ENCODE measurements around the gene COL4A5.
"Not testable (repeated sequence)": the region's sequence is repeated elsewhere in the genome, so short reads cannot be mapped to it uniquely, and the experiment has no call there.

Gene COL4A5

DNA sequence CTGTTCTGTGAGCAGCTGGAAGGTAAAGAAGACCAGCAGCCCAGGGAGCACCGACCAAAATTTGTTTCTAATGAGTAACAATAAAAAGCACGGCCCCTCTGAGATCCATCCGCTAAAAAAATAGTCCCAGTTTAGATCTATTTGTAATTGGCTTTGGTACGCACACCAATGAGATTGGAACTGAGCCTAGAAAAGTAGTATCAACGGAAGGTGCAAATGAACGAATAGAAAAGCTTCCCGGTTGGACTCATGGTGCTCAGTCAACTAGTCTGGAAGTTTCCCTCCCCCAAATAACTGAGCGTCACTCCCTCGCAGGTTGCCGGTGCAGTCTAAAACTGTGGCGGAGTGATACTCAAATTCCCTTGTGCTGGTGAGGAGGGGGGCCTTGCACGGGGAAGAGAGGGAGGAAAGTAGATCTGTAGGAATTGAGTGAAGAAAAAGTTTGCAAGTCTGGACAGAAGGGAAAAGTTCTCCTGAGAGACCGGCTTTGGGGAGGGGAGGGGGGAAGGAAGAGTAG lies at the start of gene COL4A5:
Gene COL4A5, plus strand, starts transcription at position 413 of the 517 bp plus-strand sequence. CDS start 288 bp downstream, outside the sequence.
- no peak for DNase-seq (ENCODE audit: low spot score)

GRCh38 chrX:108390976-108391717 lies 48.5 kb upstream of the COL4A5 start:
- DNase-seq (ENCODE audit: low spot score), result not testable (repeated sequence)

GRCh38 chrX:108396188-108396891 lies 43.3 kb upstream of the COL4A5 start:
- DNase-seq (ENCODE audit: low spot score), result peak; percentile 13

- DNase-seq (ENCODE audit: low spot score), result no peak
Observed at GRCh38 chrX:108396986-108397385, 42.7 kb upstream of the COL4A5 start.

DNA sequence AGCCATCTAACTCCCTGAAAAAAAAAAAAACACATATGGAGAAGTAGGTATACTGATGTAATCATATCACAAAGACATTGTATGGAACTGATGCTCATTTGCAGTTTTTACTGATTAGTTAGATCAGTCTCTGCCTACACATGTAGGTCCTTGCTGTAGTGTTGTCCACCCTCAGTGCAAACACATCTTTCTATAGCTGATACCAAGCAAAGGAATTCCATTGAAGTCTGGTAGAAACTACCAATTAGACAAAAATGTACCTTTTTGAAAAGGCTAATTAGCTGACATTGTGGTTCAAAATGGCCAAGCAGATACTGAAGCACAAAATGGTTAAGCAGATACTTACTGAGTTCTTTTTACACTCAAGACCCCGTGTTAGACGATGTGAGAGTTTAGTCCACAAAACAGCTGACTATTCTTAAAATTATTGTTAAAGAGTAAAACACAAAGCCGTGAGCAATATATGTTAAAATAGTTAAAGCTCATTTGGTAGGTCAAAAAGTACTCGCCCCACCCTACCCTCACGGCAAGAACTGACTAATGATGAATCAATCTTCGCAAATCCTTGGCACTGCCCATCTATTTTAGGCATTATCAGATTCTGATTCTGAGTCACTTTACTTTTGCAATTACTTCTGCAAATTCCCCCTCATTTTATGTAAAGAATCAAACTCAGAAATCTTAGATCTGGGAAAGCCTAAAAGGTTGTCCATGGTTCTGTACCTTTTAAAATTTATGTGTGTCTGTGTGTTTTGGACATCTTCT lies 41.8 kb upstream of the COL4A5 start:
- peak; percentile 43 for DNase-seq (ENCODE audit: low spot score)

DNA sequence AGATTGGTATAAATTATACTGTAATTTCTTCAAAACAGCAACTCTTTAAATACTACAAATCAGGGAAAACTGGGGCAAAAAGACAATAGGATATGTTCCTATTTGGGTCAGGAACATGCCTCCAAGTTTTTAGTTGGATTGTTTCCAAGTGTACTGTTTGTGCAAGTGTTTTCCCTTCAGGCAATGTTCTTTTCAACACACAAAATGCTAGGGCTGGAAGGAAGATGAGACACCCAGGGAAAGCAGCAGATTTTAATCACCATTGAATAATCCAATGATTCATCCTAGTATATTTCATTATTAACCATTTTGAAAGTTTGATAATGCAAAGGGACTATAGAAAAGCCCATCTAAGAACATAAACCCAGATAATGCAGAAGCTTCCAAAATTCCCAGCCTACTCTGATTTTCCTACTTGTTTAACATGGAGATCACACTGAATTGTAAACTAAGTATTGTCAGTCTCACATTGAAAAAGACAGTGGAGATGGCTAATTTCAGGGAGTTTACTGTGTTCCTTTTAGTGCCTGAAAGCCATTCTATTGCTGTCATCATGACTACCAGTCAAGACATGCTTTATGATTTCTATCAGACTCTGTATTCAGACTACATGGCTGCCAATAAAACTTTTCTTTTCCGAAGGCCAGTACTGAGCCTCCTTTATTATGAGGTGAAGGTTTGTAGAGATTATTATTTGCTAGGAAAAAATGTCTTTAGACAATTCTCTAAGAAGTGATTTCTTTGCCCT lies 40.0 kb upstream of the COL4A5 start:
- DNase-seq (ENCODE audit: low spot score), result no peak

DNA sequence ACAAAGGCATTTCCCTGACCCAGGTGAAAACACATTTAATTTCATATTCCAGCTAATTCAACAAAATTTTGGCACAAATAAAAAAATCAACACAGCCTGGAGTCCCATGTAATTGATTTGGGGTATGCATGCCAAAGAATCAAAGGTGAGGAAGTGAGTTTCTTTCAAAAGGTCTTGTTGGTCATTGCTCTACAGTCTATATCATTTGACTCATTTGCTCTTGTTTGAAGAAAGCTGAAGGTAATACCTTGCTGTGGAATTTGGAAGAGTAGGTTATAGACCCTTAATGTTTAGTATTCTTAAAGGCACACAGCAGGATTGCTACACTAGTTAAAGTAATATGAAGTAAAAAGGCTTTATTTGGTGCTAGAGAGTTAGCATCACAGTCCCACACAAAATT lies 26.9 kb upstream of the COL4A5 start:
- DNase-seq (ENCODE audit: low spot score), result no peak

- DNase-seq (ENCODE audit: low spot score), result no peak
Observed at GRCh38 chrX:108415146-108415545, 24.5 kb upstream of the COL4A5 start.

DNA sequence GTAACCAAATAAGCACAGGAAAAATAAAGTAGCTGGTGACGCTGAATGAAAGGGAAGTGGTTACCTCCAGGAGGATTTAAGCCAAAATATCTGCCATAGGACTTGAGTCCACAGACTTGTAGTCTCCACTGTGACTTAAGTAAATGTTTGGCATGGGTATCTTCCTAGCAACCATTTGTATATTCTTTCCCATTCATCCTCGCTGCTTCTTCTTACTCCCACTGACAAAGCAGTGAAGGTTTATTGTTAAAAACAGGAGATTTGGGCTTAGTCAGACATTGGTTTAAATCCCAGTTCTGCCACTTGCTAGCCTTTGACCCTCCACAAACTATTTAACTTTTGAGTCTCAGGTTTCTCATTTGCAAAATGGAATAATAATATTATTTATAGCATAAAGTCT lies 23.7 kb upstream of the COL4A5 start:
- DNase-seq (ENCODE audit: low spot score), result no peak

DNA sequence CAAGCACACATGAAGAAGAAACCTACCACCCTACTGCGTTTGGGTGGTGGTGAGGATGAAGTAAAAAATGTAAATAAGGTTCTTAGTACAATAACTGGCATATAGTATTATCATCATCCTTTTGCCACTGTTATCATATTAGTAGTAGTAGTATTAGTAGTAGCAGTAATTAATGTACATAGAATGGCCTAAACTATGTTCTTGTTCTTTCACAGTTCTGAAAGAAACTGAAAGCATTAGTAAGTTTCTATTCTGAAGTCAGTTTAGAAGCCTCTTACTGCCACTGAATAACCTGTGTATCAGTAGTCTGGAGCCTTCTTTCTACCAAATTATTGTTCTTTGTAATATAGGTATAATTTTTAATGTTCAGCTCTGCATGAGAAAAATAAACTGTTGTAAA lies 22.4 kb upstream of the COL4A5 start:
- DNase-seq (ENCODE audit: low spot score), result no peak

- DNase-seq (ENCODE audit: low spot score), result no peak
Observed at GRCh38 chrX:108419401-108419800, 20.2 kb upstream of the COL4A5 start.

- DNase-seq (ENCODE audit: low spot score), result no peak
Observed at GRCh38 chrX:108420481-108420880, 19.2 kb upstream of the COL4A5 start.

- no peak for DNase-seq (ENCODE audit: low spot score)
Observed at GRCh38 chrX:108426262-108426661, 13.4 kb upstream of the COL4A5 start.

- no peak for DNase-seq (ENCODE audit: low spot score)
Observed at GRCh38 chrX:108435261-108435660, 4.4 kb upstream of the COL4A5 start.

DNA sequence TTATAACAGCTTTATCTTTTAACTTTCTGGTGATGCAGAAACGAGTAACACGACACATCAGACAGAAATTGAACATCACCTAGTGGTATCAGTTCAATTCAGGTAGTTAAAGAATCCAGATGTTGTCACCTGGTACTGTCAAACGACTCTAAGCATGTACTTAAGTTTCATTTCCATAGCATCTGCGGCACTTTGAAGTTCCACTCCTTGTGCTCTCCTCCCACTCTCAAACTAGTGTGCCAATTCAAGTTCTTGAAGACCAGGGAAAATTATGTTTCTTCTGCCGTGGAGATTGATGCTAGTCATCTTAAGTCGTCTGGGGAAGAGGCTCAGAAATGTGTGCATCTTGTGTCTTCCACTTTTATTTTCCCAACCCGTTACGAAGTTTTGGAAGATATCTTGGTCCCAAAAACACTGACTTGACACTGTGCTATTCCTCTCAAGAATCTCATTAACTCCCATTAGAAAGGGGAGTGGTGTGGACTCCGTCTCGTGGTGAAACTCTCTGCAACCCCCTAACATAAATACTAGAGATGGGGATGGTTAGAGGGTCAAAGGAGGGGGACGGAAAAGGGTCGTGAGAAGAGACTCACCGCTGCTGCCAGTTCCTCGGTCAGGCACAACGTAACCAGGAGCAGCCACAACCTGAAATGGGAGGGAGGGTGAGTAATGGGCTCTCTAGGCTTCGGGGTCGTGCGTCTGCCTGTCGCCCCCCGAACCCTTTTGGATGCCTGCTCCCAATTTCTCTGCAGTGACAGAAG lies 2.1 kb upstream of the COL4A5 start:
- DNase-seq (ENCODE audit: low spot score), result no peak

DNA sequence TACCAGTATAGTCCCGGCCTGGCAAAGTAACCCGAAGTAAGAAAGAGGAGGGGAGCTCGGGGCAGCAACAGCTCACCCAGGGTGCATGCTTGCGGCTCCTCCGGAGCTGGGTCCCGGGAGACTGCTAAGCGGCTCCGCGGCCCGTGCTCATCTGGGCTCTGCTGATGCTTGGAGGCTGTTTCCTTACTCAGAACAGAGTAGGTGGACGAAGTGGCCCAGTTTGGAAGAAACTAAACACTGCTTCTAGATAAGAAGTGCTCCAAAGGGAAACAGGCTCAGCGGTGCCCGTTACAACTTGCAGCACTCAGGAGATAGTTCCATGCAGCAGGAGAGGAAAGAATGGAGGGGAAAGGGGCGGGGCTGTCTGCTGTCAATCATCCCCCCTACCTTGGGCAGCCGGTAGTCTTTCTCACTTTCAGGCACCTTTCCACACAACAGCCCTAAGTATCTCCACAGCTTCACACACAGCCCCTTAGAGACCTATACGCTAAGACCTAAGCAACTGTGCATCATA lies 1.5 kb upstream of the COL4A5 start, which contains the start of gene COL4A6:
Gene COL4A6, minus strand, starts transcription at position 313 of the 514 bp plus-strand sequence. Its CDS starts 226 bp downstream, at position 87.
- no peak for DNase-seq (ENCODE audit: low spot score)

- DNase-seq (ENCODE audit: low spot score), result no peak
Observed at GRCh38 chrX:108439961-108440696, 491 bp downstream of the COL4A5 start.

GRCh38 chrX:108442901-108443464 lies 3.3 kb downstream of the COL4A5 start:
- no peak for DNase-seq (ENCODE audit: low spot score)

GRCh38 chrX:108447303-108447702 lies 7.7 kb downstream of the COL4A5 start:
- DNase-seq (ENCODE audit: low spot score), result no peak

GRCh38 chrX:108453841-108454240 lies 14.2 kb downstream of the COL4A5 start:
- DNase-seq (ENCODE audit: low spot score), result no peak
